Sigmoid colon (tissue), 7 donors: Measurements from ENCODE around the gene ACSL1. TPM values are rescaled to one million over a fixed set of nuclear protein-coding genes. Genes with fewer than 3 reads are reported as not detected.

Experiments used
- DNase-seq: peaks from one replicate; pipeline ENCODE4 v3.0.0-alpha.2; 2019
- H3K27ac ChIP-seq, 4 donors: fragments of 200-600 bp; sonication (generic); one replicate each; pipeline ENCODE4 v1.5.1; 2016 to 2019; ENCODE audit warnings: mild to moderate bottlenecking in 1 of 4
- H3K27me3 ChIP-seq, 3 donors: fragments of 200-600 bp; sonication (generic); one replicate each; pipeline ENCODE4 v1.5.1; 2019; ENCODE audit warnings: mild to moderate bottlenecking in 1 of 3
- H3K36me3 ChIP-seq, 4 donors: fragments of 200-600 bp; sonication (generic); one replicate each; pipeline ENCODE4 v1.5.1; 2016 to 2019
- H3K4me1 ChIP-seq, 4 donors: fragments of 200-600 bp; sonication (generic); one replicate each; pipeline ENCODE4 v1.5.1; 2017 to 2019
- H3K4me3 ChIP-seq, 4 donors: fragments of 200-600 bp; sonication (generic); one replicate each; pipeline ENCODE4 v1.5.1; 2017 to 2019; ENCODE audit warnings: mild to moderate bottlenecking in 2 of 4, moderate library complexity in 1 of 4
- H3K9me3 ChIP-seq, 4 donors: fragments of 200-600 bp in 3 of 4; sonication (generic) in 3 of 4; one replicate each; pipeline versions ENCODE4 v1.5.1 to v1.6.1; 2013 to 2019
- CTCF ChIP-seq, 4 experiments: fragments of 450-650 bp in 3 of 4; fragments of 200-600 bp in 1 of 4; IDR thresholded peaks; one replicate each; pipeline ENCODE4 v1.5.1; 2016 to 2019; ENCODE audit warnings: antibody characterized with exemption in 4 of 4, mild to moderate bottlenecking in 3 of 4, moderate library complexity in 2 of 4
- EP300 ChIP-seq, 4 donors: sonication (generic); formaldehyde crosslinking; IDR thresholded peaks; one replicate each; pipeline ENCODE4 v1.6.1; 2017; ENCODE audit warnings: antibody characterized with exemption in 4 of 4
- POLR2A ChIP-seq, 2 donors: fragments of 450-650 bp; IDR thresholded peaks; one replicate each; pipeline ENCODE4 v1.6.1; 2016; ENCODE audit warnings: antibody characterized with exemption in 2 of 2, mild to moderate bottlenecking in 2 of 2, moderate library complexity in 2 of 2
- POLR2AphosphoS5 ChIP-seq, 4 donors: sonication (generic); formaldehyde crosslinking; IDR thresholded peaks; one replicate each; pipeline ENCODE4 v1.6.1; 2017; ENCODE audit warnings: antibody characterized with exemption in 4 of 4
- WGBS, 2 donors: extraction: QIAGEN DNeasy Blood & Tissue Kit; methylation state at CpG; one replicate each; pipeline ENCODE4 v1.1.7; 2013; 5-methylcytosine and 5-hydroxymethylcytosine counted together
- intact Hi-C: fragments of 100-400 bp; cut with DNase I; formaldehyde crosslinking; loops from one replicate; pipeline ENCODE4 v1.15.1; 2023
- polyA plus RNA-seq, 3 donors: library from polyadenylated mRNA; stranded (reverse); fragments of 200-250 nt; gene quantifications; one replicate each; pipeline ENCODE4 v1.2.3, GENCODE V29; 2013
- total RNA-seq, 4 donors: library from RNA; depleted of rRNA; stranded (reverse); fragments of >200 nt; gene quantifications; one replicate each; pipeline ENCODE4 v1.1.0, GENCODE V29; 2016
- donor health status: healthy with polysubstance abuse.
- donor health status: Bipolar disorder and iron deficiency.
- donor health status: healthy.

Gene ACSL1
- total and polyA plus RNA-seq, 7 donors: 31.7 to 121 (median 57.1) TPM

GRCh38 chr4:184763150-184763780 is 62.5 kb downstream of the ACSL1 start:
- DNase-seq: peak; percentile 92

GRCh38 chr4:184762100-184762499 is 63.7 kb downstream of the ACSL1 start:
- Histone ChIP-seq H3K27ac (no peak overlapping the region), H3K4me1 (peaks cover 0 to 4% (median 1%) of the 10 kb centered on the region in 4 donors), H3K36me3 (peaks cover 24 to 70% (median 36%) of the 10 kb centered on the region in 4 donors), H3K27me3 (no peaks in the 10 kb centered on the region), H3K4me3 (no peak overlapping the region), H3K9me3 (no peaks in the 10 kb centered on the region)
- intact Hi-C loops: no loop called here
- 67 to 91% methylated on average over 5 of the region's 5 CpGs for WGBS, 2 donors
- DNase-seq: peak; percentile 15
- no peak for TF ChIP-seq POLR2AphosphoS5 (IDR thresholded peaks at IDR 0.05)
- TF ChIP-seq CTCF (IDR thresholded peaks at IDR 0.05): no peak
- TF ChIP-seq POLR2A (IDR thresholded peaks at IDR 0.05): no peak
- no peak for TF ChIP-seq EP300 (IDR thresholded peaks at IDR 0.05)

More at GRCh38 chr4:184763150-184763780, 62.5 kb downstream of the ACSL1 start:
- Histone ChIP-seq H3K27ac (peak overlapping the region in 3 of 4 donors; percentile 36 to 59 (median 57)), H3K27me3 (no peaks in the 10 kb centered on the region), H3K4me3 (no peak overlapping the region), H3K9me3 (no peaks in the 10 kb centered on the region), H3K4me1 (peaks cover 0 to 3% (median 0%) of the 10 kb centered on the region in 4 donors), H3K36me3 (peaks cover 30 to 70% (median 36%) of the 10 kb centered on the region in 4 donors)
- WGBS, 2 donors: 83 to 92% methylated on average over 14 of the region's 14 CpGs
- TF ChIP-seq CTCF (IDR thresholded peaks at IDR 0.05) (no peak), EP300 (IDR thresholded peaks at IDR 0.05) (no peak), POLR2A (IDR thresholded peaks at IDR 0.05) (no peak), POLR2AphosphoS5 (IDR thresholded peaks at IDR 0.05) (peak; percentile 35 to 64 (median 54))
- intact Hi-C loops: no loop called here

GRCh38 chr4:184760681-184761080 is 65.1 kb downstream of the ACSL1 start:
- Histone ChIP-seq H3K4me1 (peaks cover 0 to 9% (median 3%) of the 10 kb centered on the region in 4 donors), H3K27me3 (no peaks in the 10 kb centered on the region), H3K4me3 (no peak overlapping the region), H3K36me3 (peaks cover 11 to 70% (median 25%) of the 10 kb centered on the region in 4 donors), H3K27ac (no peak overlapping the region), H3K9me3 (no peaks in the 10 kb centered on the region)
- intact Hi-C loops: no loop called here
- no peak for TF ChIP-seq CTCF (IDR thresholded peaks at IDR 0.05)
- no peak for TF ChIP-seq POLR2A (IDR thresholded peaks at IDR 0.05)
- TF ChIP-seq POLR2AphosphoS5 (IDR thresholded peaks at IDR 0.05): no peak
- no peak for TF ChIP-seq EP300 (IDR thresholded peaks at IDR 0.05)
- 94 to 95% methylated on average over 5 of the region's 5 CpGs for WGBS, 2 donors
- peak; percentile 64 for DNase-seq

GRCh38 chr4:184757810-184758209 is 68.0 kb downstream of the ACSL1 start:
- TF ChIP-seq CTCF (IDR thresholded peaks at IDR 0.05) (no peak), POLR2AphosphoS5 (IDR thresholded peaks at IDR 0.05) (peak; percentile 48 to 65 (median 56))
- DNase-seq: no peak
- H3K36me3 ChIP-seq: peaks cover 10 to 63% (median 17%) of the 10 kb centered on the region in 4 donors
- peak overlapping the region in 3 of 4 donors; percentile 24 to 41 (median 32) for H3K27ac ChIP-seq
- H3K27me3 ChIP-seq: no peaks in the 10 kb centered on the region
- no peaks in the 10 kb centered on the region for H3K9me3 ChIP-seq
- peaks cover 0 to 13% (median 10%) of the 10 kb centered on the region in 4 donors for H3K4me1 ChIP-seq
- WGBS, 2 donors: 64 to 65% methylated on average over 2 of the region's 2 CpGs
- no peak overlapping the region for H3K4me3 ChIP-seq
- intact Hi-C loops: no loop called here
